HG03469 (cell line): ENCODE results near the gene PIK3R5.
"Not testable (repeated sequence)": the region's sequence is repeated elsewhere in the genome, so short reads cannot be mapped to it uniquely, and the experiment has no call there.

Source experiments
- ATAC-seq: cut with Tn5 transposase; IDR thresholded peaks from one replicate; pipeline ENCODE4 v1.9.1; 2021; ENCODE audit warnings: mild to moderate bottlenecking, moderate library complexity, moderate number of reproducible peaks; ENCODE audit not compliant: unreplicated experiment

PIK3R5 gene

GRCh38 chr17:8898126-8898525 lies 67.4 kb downstream of the PIK3R5 start:
- ATAC-seq = no peak

GRCh38 chr17:8896641-8897635 lies 68.6 kb downstream of the PIK3R5 start:
- ATAC-seq = no peak

GRCh38 chr17:8896087-8896486 lies 69.4 kb downstream of the PIK3R5 start:
- no peak for ATAC-seq

GRCh38 chr17:8894673-8895578 lies 70.6 kb downstream of the PIK3R5 start:
- ATAC-seq = no peak

- no peak for ATAC-seq
Observed at GRCh38 chr17:8894202-8894671, 71.3 kb downstream of the PIK3R5 start.

GRCh38 chr17:8893621-8894201 lies 71.8 kb downstream of the PIK3R5 start:
- ATAC-seq = no peak

- no peak for ATAC-seq
Observed at GRCh38 chr17:8893059-8893458, 72.4 kb downstream of the PIK3R5 start.

GRCh38 chr17:8892338-8892690 lies 73.2 kb downstream of the PIK3R5 start:
- ATAC-seq = no peak

GRCh38 chr17:8890671-8891070 lies 74.8 kb downstream of the PIK3R5 start:
- ATAC-seq = no peak

- no peak for ATAC-seq
Observed at GRCh38 chr17:8889458-8890210, 75.9 kb downstream of the PIK3R5 start.

- ATAC-seq = no peak
Observed at GRCh38 chr17:8888704-8889302, 76.7 kb downstream of the PIK3R5 start.

GRCh38 chr17:8887834-8888703 lies 77.4 kb downstream of the PIK3R5 start:
- ATAC-seq = no peak

- no peak for ATAC-seq
Observed at GRCh38 chr17:8887301-8887700, 78.2 kb downstream of the PIK3R5 start.

- ATAC-seq = no peak
Observed at GRCh38 chr17:8885967-8886684, 79.4 kb downstream of the PIK3R5 start.

- not testable (repeated sequence) for ATAC-seq
Observed at GRCh38 chr17:8885163-8885966, 80.1 kb downstream of the PIK3R5 start.

- ATAC-seq = no peak
Observed at GRCh38 chr17:8884336-8884990, 81.0 kb downstream of the PIK3R5 start.

- ATAC-seq = no peak
Observed at GRCh38 chr17:8883353-8883752, 82.2 kb downstream of the PIK3R5 start.
